CD14-positive monocyte (primary cell): ENCODE results near the gene LANCL1. TPM values are rescaled to one million over a fixed set of nuclear protein-coding genes. Genes with fewer than 3 reads are reported as not detected.

Experiments used
- DNase-seq, 3 donors: peaks; one replicate each; pipeline ENCODE4 v3.0.0-alpha.2; 2011 to 2022
- H2AFZ ChIP-seq: 2 replicates; pipeline ENCODE4 v1.6.0; 2012; ENCODE audit warnings: mild to moderate bottlenecking, low read depth, low read length, inconsistent platforms; ENCODE audit not compliant: insufficient read depth, poor library complexity, severe bottlenecking
- H3K27ac ChIP-seq, 2 donors: 1 replicate in 1 of 2; 2 replicates in 1 of 2; pipeline ENCODE4 v1.5.1; 2012 to 2013; ENCODE audit warnings: low read length in 2 of 2, control low read depth in 1 of 2, inconsistent platforms in 1 of 2, low read depth in 1 of 2, mild to moderate bottlenecking in 1 of 2
- H3K27me3 ChIP-seq, 2 donors: one replicate each; pipeline versions ENCODE4 v1.6.0 to v1.6.1; 2011 to 2013; ENCODE audit warnings: low read length in 2 of 2; ENCODE audit not compliant: control insufficient read depth in 2 of 2, insufficient read depth in 2 of 2
- H3K36me3 ChIP-seq, 2 donors: replicated peaks in 1 of 2; 1 replicate in 1 of 2; 2 replicates in 1 of 2; pipeline versions ENCODE4 v1.5.1 to v1.6.1; 2012 to 2013; ENCODE audit warnings: low read length in 2 of 2, control low read depth in 1 of 2, inconsistent platforms in 1 of 2, mild to moderate bottlenecking in 1 of 2; ENCODE audit not compliant: insufficient read depth in 2 of 2, control insufficient read depth in 1 of 2
- H3K4me1 ChIP-seq, 2 donors: 1 replicate in 1 of 2; 2 replicates in 1 of 2; pipeline versions ENCODE4 v1.5.1 to v1.6.1; 2012 to 2013; ENCODE audit warnings: low read length in 2 of 2, control low read depth in 1 of 2, inconsistent platforms in 1 of 2, mild to moderate bottlenecking in 1 of 2, moderate library complexity in 1 of 2; ENCODE audit not compliant: insufficient read depth in 2 of 2, control insufficient read depth in 1 of 2
- H3K4me2 ChIP-seq: replicated peaks from 2 replicates; pipeline ENCODE3; 2012; ENCODE audit warnings: low read length, moderate library complexity, mild to moderate bottlenecking; ENCODE audit not compliant: poor library complexity, severe bottlenecking; ENCODE audit errors: extremely low read depth
- H3K4me3 ChIP-seq, 3 experiments: fragments of 200-600 bp in 1 of 3; sonication (generic) in 1 of 3; replicated peaks in 1 of 3; 1 replicate in 2 of 3; 2 replicates in 1 of 3; pipeline ENCODE4 v1.5.1; 2011 to 2013; ENCODE audit warnings: low read length in 3 of 3, mild to moderate bottlenecking in 3 of 3, control low read depth in 2 of 3, low read depth in 2 of 3, inconsistent platforms in 1 of 3, moderate library complexity in 1 of 3
- H3K79me2 ChIP-seq: 2 replicates; pipeline ENCODE4 v1.6.0; 2012; ENCODE audit warnings: mild to moderate bottlenecking, control low read depth, inconsistent platforms, low read length, moderate library complexity; ENCODE audit not compliant: insufficient read depth
- H3K9ac ChIP-seq: 2 replicates; pipeline ENCODE4 v1.6.0; 2017; ENCODE audit warnings: low read length, mild to moderate bottlenecking; ENCODE audit not compliant: insufficient read depth, poor library complexity, severe bottlenecking
- H3K9me3 ChIP-seq, 2 donors: replicated peaks in 1 of 2; 1 replicate in 1 of 2; 2 replicates in 1 of 2; pipeline versions ENCODE4 v1.5.1 to v1.6.1; 2012 to 2013; ENCODE audit warnings: low read length in 2 of 2, control low read depth in 1 of 2; ENCODE audit not compliant: control insufficient read depth in 1 of 2, insufficient read depth in 1 of 2
- H4K20me1 ChIP-seq: 2 replicates; pipeline ENCODE4 v1.6.0; 2012; ENCODE audit warnings: mild to moderate bottlenecking, low read length, control low read depth, moderate library complexity; ENCODE audit not compliant: insufficient read depth
- H3K27ac Mint-ChIP-seq, 7 donors: one replicate each; pipeline ENCODE4 v1.8.0; 2020; ENCODE audit warnings: mild to moderate bottlenecking in 7 of 7, mixed read lengths in 7 of 7, moderate library complexity in 6 of 7, inconsistent platforms in 2 of 7
- H3K27me3 Mint-ChIP-seq, 3 donors: one replicate each; pipeline ENCODE4 v1.8.0; 2021 to 2022; ENCODE audit warnings: low read depth in 3 of 3, mild to moderate bottlenecking in 3 of 3, mixed read lengths in 3 of 3, moderate library complexity in 3 of 3, inconsistent platforms in 1 of 3
- H3K36me3 Mint-ChIP-seq, 2 donors: one replicate each; pipeline ENCODE4 v1.8.0; 2020; ENCODE audit warnings: mixed read lengths in 2 of 2, inconsistent platforms in 1 of 2, mild to moderate bottlenecking in 1 of 2
- H3K4me1 Mint-ChIP-seq: one replicate; pipeline ENCODE4 v1.8.0; 2020; ENCODE audit warnings: mild to moderate bottlenecking, mixed read lengths
- H3K4me3 Mint-ChIP-seq, 2 donors: one replicate each; pipeline ENCODE4 v1.8.0; 2020; ENCODE audit warnings: mild to moderate bottlenecking in 2 of 2, mixed read lengths in 2 of 2, moderate library complexity in 1 of 2
- H3K9me3 Mint-ChIP-seq, 7 donors: one replicate each; pipeline ENCODE4 v1.8.0; 2020 to 2022; ENCODE audit warnings: mixed read lengths in 7 of 7, mild to moderate bottlenecking in 6 of 7, moderate library complexity in 6 of 7, inconsistent platforms in 2 of 7
- WGBS: methylation state at CpG from one replicate; pipeline ENCODE4 v1.1.5; 2013; ENCODE audit warnings: missing lambda C conversion rate; ENCODE audit not compliant: insufficient coverage; 5-methylcytosine and 5-hydroxymethylcytosine counted together
- intact Hi-C, 2 donors: fragments of 100-400 bp; cut with micrococcal nuclease; formaldehyde crosslinking; loops; one replicate each; pipeline versions ENCODE4 v1.15.0 to v1.15.1; 2023
- polyA plus RNA-seq, 3 donors: library from polyadenylated mRNA; depleted of rRNA in 1 of 3; unstranded in 2 of 3; stranded (reverse) in 1 of 3; fragments of 300-500 nt in 2 of 3; fragments of >200 nt in 1 of 3; fragmentation: Illumina TruSeq in 2 of 3; gene quantifications; 1 replicate in 2 of 3; 2 replicates in 1 of 3; pipeline ENCODE4 v1.2.3, GENCODE V29; 2012 to 2021
- TF ChIP-seq, protein P1 (sequence below): fragments of 200-600 bp; IDR thresholded peaks from one replicate; pipeline ENCODE4 v1.8.0; 2022; ENCODE audit warnings: antibody characterized with exemption, mild to moderate bottlenecking

The LANCL1 gene
- polyA plus RNA-seq, 3 donors: 4.8 to 11.1 (median 6.1) TPM

DNA sequence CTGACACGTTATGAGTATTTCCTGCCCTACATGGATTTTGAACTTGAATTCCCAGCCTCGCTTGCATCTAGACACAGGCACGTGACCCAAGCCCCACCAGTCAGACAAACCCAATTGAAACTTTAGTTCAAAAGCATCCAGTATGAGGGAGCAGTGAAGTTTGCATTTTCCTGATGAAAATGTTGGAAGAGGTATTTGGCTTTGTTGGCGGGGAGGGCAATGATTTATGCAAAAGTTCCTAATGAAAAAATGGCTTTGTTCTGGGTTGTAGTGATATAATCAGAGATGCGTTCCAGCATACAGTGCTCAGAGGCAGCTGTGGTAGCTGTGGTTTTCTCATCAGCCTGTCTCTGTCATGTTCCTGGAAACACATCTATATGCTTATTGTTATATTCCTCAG is 43.0 kb upstream of the LANCL1 start:
- Histone ChIP-seq H3K79me2 (no peaks in the 10 kb centered on the region), H3K4me2 (no peak overlapping the region), H3K27me3 (no peaks in the 10 kb centered on the region), H2AFZ (no peak overlapping the region), H3K9me3 (no peaks in the 10 kb centered on the region), H3K9ac (no peak overlapping the region), H3K36me3 (no peaks in the 10 kb centered on the region), H4K20me1 (no peaks in the 10 kb centered on the region), H3K4me3 (no peak overlapping the region), H3K4me1 (no peaks in the 10 kb centered on the region), H3K27ac (no peak overlapping the region)
- Mint-ChIP-seq H3K27ac (no peak overlapping the region), H3K4me1 (no peaks in the 10 kb centered on the region), H3K27me3 (peaks cover 0 to 2% (median 2%) of the 10 kb centered on the region in 3 donors), H3K36me3 (no peaks in the 10 kb centered on the region), H3K4me3 (no peak overlapping the region), H3K9me3 (peaks cover 0 to 7% (median 1%) of the 10 kb centered on the region in 7 donors)
- TF ChIP-seq, protein P1, sequence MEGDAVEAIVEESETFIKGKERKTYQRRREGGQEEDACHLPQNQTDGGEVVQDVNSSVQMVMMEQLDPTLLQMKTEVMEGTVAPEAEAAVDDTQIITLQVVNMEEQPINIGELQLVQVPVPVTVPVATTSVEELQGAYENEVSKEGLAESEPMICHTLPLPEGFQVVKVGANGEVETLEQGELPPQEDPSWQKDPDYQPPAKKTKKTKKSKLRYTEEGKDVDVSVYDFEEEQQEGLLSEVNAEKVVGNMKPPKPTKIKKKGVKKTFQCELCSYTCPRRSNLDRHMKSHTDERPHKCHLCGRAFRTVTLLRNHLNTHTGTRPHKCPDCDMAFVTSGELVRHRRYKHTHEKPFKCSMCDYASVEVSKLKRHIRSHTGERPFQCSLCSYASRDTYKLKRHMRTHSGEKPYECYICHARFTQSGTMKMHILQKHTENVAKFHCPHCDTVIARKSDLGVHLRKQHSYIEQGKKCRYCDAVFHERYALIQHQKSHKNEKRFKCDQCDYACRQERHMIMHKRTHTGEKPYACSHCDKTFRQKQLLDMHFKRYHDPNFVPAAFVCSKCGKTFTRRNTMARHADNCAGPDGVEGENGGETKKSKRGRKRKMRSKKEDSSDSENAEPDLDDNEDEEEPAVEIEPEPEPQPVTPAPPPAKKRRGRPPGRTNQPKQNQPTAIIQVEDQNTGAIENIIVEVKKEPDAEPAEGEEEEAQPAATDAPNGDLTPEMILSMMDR: no peak
- intact Hi-C loops: no loop called here
- DNase-seq: no peak
- WGBS: 95% methylated on average over 2 of the region's 5 CpGs

DNA sequence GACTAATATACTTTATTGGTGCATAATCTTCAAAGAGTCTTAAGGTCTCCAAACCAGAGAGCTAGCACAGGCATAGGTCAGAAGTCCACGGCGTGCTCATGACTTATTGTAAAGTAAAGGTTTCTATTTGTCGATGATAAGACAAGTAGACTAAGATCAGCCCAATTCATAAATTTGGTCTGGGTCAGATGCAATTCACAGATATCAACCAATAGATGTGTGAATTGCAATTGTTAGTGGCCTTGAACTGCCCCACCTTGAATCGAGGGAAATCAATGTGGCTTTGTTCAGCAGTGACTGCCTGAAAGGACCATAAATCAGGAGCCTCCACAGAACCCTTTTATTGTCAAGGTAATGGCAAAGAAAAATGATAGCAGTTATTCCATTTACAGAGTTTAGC is 40.7 kb upstream of the LANCL1 start:
- Mint-ChIP-seq H3K27me3 (peaks cover 0 to 2% (median 2%) of the 10 kb centered on the region in 3 donors), H3K27ac (no peak overlapping the region), H3K4me3 (no peak overlapping the region), H3K9me3 (peaks cover 0 to 9% (median 1%) of the 10 kb centered on the region in 7 donors), H3K4me1 (no peaks in the 10 kb centered on the region), H3K36me3 (no peaks in the 10 kb centered on the region)
- H3K4me2 ChIP-seq: no peak overlapping the region
- H2AFZ ChIP-seq: no peak overlapping the region
- no peaks in the 10 kb centered on the region for H3K36me3 ChIP-seq
- 80% methylated on average over 1 of the region's 4 CpGs for WGBS
- DNase-seq: no peak
- TF ChIP-seq, protein P1: no peak
- H3K9ac ChIP-seq: no peak overlapping the region
- no peak overlapping the region for H3K4me3 ChIP-seq
- no peak overlapping the region for H3K27ac ChIP-seq
- no peaks in the 10 kb centered on the region for H3K27me3 ChIP-seq
- no peaks in the 10 kb centered on the region for H3K9me3 ChIP-seq
- H3K4me1 ChIP-seq: no peaks in the 10 kb centered on the region
- intact Hi-C loops: no loop called here
- H4K20me1 ChIP-seq: no peaks in the 10 kb centered on the region
- no peaks in the 10 kb centered on the region for H3K79me2 ChIP-seq
